Upper lobe of left lung (tissue), 4 donors: ENCODE data around the gene PBX3.

Experiments used
- EP300 ChIP-seq, 4 donors: sonication (generic); formaldehyde crosslinking; IDR thresholded peaks; one replicate each; pipeline ENCODE4 v1.5.1; 2017; ENCODE audit warnings: antibody characterized with exemption in 4 of 4, control low read depth in 2 of 4
- POLR2AphosphoS5 ChIP-seq, 2 donors: sonication (generic); formaldehyde crosslinking; IDR thresholded peaks; one replicate each; pipeline ENCODE4 v1.5.1; 2017; ENCODE audit warnings: antibody characterized with exemption in 2 of 2
- TF ChIP-seq, protein P1 (sequence below), 6 experiments: fragments of 450-650 bp in 4 of 6; fragments of 200-600 bp in 2 of 6; sonication (generic) in 2 of 6; IDR thresholded peaks; one replicate each; pipeline ENCODE4 v1.5.1; 2016 to 2019; ENCODE audit warnings: antibody characterized with exemption in 6 of 6

DNA sequence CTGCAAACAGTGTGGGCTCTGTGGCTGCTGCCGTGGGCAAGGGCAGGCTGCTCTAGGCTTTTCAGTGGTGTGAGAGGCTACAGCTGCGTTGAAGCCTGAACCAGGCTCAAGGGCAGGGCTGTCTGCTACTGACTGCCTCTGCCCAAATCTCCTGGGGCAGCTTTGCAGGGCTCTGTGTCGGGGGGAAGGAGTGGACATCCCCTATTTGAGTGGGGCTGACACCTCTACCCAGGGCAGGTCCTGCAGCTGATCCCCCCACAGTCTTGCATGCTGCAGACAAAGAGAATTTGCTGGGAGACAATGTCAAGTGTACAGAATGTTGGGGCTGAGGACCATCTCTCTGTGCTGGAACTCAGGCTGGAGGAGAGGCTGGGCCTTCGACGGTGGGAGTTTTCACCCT is 240.2 kb downstream of the PBX3 start:
- no peak for TF ChIP-seq POLR2AphosphoS5 (IDR thresholded peaks at IDR 0.05)
- TF ChIP-seq, protein P1, sequence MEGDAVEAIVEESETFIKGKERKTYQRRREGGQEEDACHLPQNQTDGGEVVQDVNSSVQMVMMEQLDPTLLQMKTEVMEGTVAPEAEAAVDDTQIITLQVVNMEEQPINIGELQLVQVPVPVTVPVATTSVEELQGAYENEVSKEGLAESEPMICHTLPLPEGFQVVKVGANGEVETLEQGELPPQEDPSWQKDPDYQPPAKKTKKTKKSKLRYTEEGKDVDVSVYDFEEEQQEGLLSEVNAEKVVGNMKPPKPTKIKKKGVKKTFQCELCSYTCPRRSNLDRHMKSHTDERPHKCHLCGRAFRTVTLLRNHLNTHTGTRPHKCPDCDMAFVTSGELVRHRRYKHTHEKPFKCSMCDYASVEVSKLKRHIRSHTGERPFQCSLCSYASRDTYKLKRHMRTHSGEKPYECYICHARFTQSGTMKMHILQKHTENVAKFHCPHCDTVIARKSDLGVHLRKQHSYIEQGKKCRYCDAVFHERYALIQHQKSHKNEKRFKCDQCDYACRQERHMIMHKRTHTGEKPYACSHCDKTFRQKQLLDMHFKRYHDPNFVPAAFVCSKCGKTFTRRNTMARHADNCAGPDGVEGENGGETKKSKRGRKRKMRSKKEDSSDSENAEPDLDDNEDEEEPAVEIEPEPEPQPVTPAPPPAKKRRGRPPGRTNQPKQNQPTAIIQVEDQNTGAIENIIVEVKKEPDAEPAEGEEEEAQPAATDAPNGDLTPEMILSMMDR (IDR thresholded peaks at IDR 0.05), result no peak
- no peak for TF ChIP-seq EP300 (IDR thresholded peaks at IDR 0.05)
